ENCODE measurements around the gene PCBP3.
"Not testable (repeated sequence)": the region's sequence is repeated elsewhere in the genome, so short reads cannot be mapped to it uniquely, and the experiment has no call there.

The PCBP3 gene

GRCh38 chr21:45792682-45793383, 149.3 kb downstream of the PCBP3 start:
- no peak for DNase-seq

GRCh38 chr21:45794027-45794426, 150.5 kb downstream of the PCBP3 start:
- no peak for DNase-seq

- DNase-seq: no peak
Observed at GRCh38 chr21:45796003-45796402, 152.5 kb downstream of the PCBP3 start.

- no peak for DNase-seq
Observed at GRCh38 chr21:45797338-45797737, 153.8 kb downstream of the PCBP3 start.

- DNase-seq: no peak
Observed at GRCh38 chr21:45799765-45800338, 156.3 kb downstream of the PCBP3 start.

- no peak for DNase-seq
Observed at GRCh38 chr21:45800339-45801080, 157.0 kb downstream of the PCBP3 start.

GRCh38 chr21:45801129-45801964, 157.8 kb downstream of the PCBP3 start:
- DNase-seq: no peak

- no peak for DNase-seq
Observed at GRCh38 chr21:45801989-45802388, 158.5 kb downstream of the PCBP3 start.

GRCh38 chr21:45802425-45802824, 158.9 kb downstream of the PCBP3 start:
- no peak for DNase-seq

- DNase-seq: no peak
Observed at GRCh38 chr21:45802956-45803617, 159.6 kb downstream of the PCBP3 start.

- DNase-seq: no peak
Observed at GRCh38 chr21:45803618-45804340, 160.3 kb downstream of the PCBP3 start.

GRCh38 chr21:45804809-45805313, 161.3 kb downstream of the PCBP3 start:
- DNase-seq: no peak

- no peak for DNase-seq
Observed at GRCh38 chr21:45805321-45805720, 161.8 kb downstream of the PCBP3 start.

GRCh38 chr21:45806042-45806441, 162.5 kb downstream of the PCBP3 start:
- no peak for DNase-seq

- not testable (repeated sequence) for DNase-seq
Observed at GRCh38 chr21:45808663-45809062, 165.1 kb downstream of the PCBP3 start.

GRCh38 chr21:45809421-45809820, 165.9 kb downstream of the PCBP3 start:
- no peak for DNase-seq

GRCh38 chr21:45811136-45811535, 167.6 kb downstream of the PCBP3 start:
- DNase-seq: no peak

- DNase-seq: not testable (repeated sequence)
Observed at GRCh38 chr21:45814210-45814940, 170.8 kb downstream of the PCBP3 start.

GRCh38 chr21:45815781-45816180, 172.3 kb downstream of the PCBP3 start:
- DNase-seq: not testable (repeated sequence)

- DNase-seq: no peak
Observed at GRCh38 chr21:45816794-45817193, 173.3 kb downstream of the PCBP3 start.

- no peak for DNase-seq
Observed at GRCh38 chr21:45817345-45817744, 173.8 kb downstream of the PCBP3 start.
